AG04450 (cell line): Measurements from ENCODE around the gene PDGFA. TPM values are rescaled to one million over a fixed set of nuclear protein-coding genes. Genes with fewer than 3 reads are reported as not detected.

Experiments
- CTCF ChIA-PET: fragments of 300-600, 350-600 bp; formaldehyde crosslinking; extraction: SDS; loops from one replicate; lab custom pipeline; 2022; ENCODE audit warnings: antibody characterized with exemption, inconsistent platforms; lab: Charles Lee
- POLR2A ChIA-PET: fragments of 350-600 bp; formaldehyde crosslinking; extraction: SDS; loops from one replicate; lab custom pipeline; 2021; ENCODE audit warnings: antibody characterized with exemption, inconsistent platforms; lab: Yijun Ruan, JAX
- DNase-seq: peaks from one replicate; pipeline ENCODE4 v3.0.0-alpha.2; 2011; ENCODE audit warnings: low read depth, low spot score
- H3K27ac ChIP-seq: one replicate; pipeline ENCODE4 v1.5.1; 2012; ENCODE audit warnings: low read depth, low read length, control low read depth
- H3K27me3 ChIP-seq: one replicate; pipeline ENCODE4 v1.6.0; 2012; ENCODE audit warnings: low read length; ENCODE audit not compliant: control insufficient read depth, insufficient read depth
- H3K4me3 ChIP-seq: 2 replicates; pipeline ENCODE4 v1.5.1; 2011; ENCODE audit warnings: mild to moderate bottlenecking, low read depth, low read length, control low read depth
- H3K9me3 ChIP-seq: 2 replicates; pipeline ENCODE4 v1.5.1; 2012; ENCODE audit warnings: low read length; ENCODE audit not compliant: control insufficient read depth, insufficient read depth
- CTCF ChIP-seq: IDR thresholded peaks from 2 replicates; pipeline ENCODE4 v1.5.1; 2011; ENCODE audit warnings: low read depth, low read length, control low read depth, inconsistent platforms
- polyA plus RNA-seq: library from polyadenylated mRNA; depleted of rRNA; stranded (reverse); fragments of >200 nt; gene quantifications from 2 replicates; pipeline ENCODE4 v1.2.3, GENCODE V29; 2011

The PDGFA gene
- polyA plus RNA-seq, 1 experiment, result 2.0 TPM

GRCh38 chr7:495761-496321 is 23.8 kb downstream of the PDGFA start:
- POLR2A ChIA-PET, result no interaction called here
- DNase-seq, result no peak
- CTCF ChIA-PET, result no interaction called here
- peaks cover 6% of the 10 kb centered on the region for H3K27me3 ChIP-seq
- no peak for TF ChIP-seq CTCF
- no peak overlapping the region for H3K27ac ChIP-seq
- H3K9me3 ChIP-seq, result peaks cover 23% of the 10 kb centered on the region; the same call in 1 of the 2 replicates
- no peak overlapping the region for H3K4me3 ChIP-seq

GRCh38 chr7:495326-495725 is 24.3 kb downstream of the PDGFA start:
- ChIA-PET POLR2A (no interaction called here), CTCF (no interaction called here)
- Histone ChIP-seq H3K4me3 (no peak overlapping the region), H3K9me3 (peaks cover 23% of the 10 kb centered on the region; the same call in 1 of the 2 replicates), H3K27me3 (peaks cover 10% of the 10 kb centered on the region), H3K27ac (no peak overlapping the region)
- no peak for TF ChIP-seq CTCF
- no peak for DNase-seq

- Histone ChIP-seq H3K27ac (no peak overlapping the region), H3K27me3 (peaks cover 14% of the 10 kb centered on the region), H3K9me3 (peaks cover 19% of the 10 kb centered on the region; the same call in 1 of the 2 replicates), H3K4me3 (no peak overlapping the region)
- no peak for TF ChIP-seq CTCF
- ChIA-PET POLR2A (no interaction called here), CTCF (no interaction called here)
- DNase-seq, result no peak
Observed at GRCh38 chr7:494906-495305, 24.7 kb downstream of the PDGFA start.

GRCh38 chr7:494259-494687 is 25.4 kb downstream of the PDGFA start:
- Histone ChIP-seq H3K27ac (no peak overlapping the region), H3K9me3 (peaks cover 19% of the 10 kb centered on the region; the same call in 1 of the 2 replicates), H3K4me3 (no peak overlapping the region), H3K27me3 (peaks cover 18% of the 10 kb centered on the region)
- no peak for TF ChIP-seq CTCF
- ChIA-PET CTCF (no interaction called here), POLR2A (no interaction called here)
- no peak for DNase-seq

- no peak for TF ChIP-seq CTCF
- ChIA-PET CTCF (no interaction called here), POLR2A (no interaction called here)
- peaks cover 19% of the 10 kb centered on the region; the same call in 1 of the 2 replicates for H3K9me3 ChIP-seq
- H3K27me3 ChIP-seq, result peaks cover 18% of the 10 kb centered on the region
- H3K27ac ChIP-seq, result no peak overlapping the region
- H3K4me3 ChIP-seq, result no peak overlapping the region
- DNase-seq, result no peak
Observed at GRCh38 chr7:493661-494251, 25.9 kb downstream of the PDGFA start.
